OCI-LY1 (cell line): Measurements from ENCODE around the gene CTTNBP2NL.

ENCODE experiments used
- EZH2 ChIP-seq: fragments of 200-600 bp; sonication (generic), shearing (Covaris generic); IDR thresholded peaks from 2 replicates; pipeline ENCODE4 v1.8.0; 2017; ENCODE audit warnings: borderline replicate concordance, mixed run types, mild to moderate bottlenecking, antibody characterized with exemption, low read length, moderate library complexity, mixed read lengths
- TF ChIP-seq, protein P1 (sequence below): fragments of 200-600 bp; sonication (generic), shearing (Covaris generic); IDR thresholded peaks from 2 replicates; pipeline ENCODE4 v1.5.1; 2017; ENCODE audit warnings: mild to moderate bottlenecking, antibody characterized with exemption, low read length, moderate library complexity, mixed read lengths

DNA sequence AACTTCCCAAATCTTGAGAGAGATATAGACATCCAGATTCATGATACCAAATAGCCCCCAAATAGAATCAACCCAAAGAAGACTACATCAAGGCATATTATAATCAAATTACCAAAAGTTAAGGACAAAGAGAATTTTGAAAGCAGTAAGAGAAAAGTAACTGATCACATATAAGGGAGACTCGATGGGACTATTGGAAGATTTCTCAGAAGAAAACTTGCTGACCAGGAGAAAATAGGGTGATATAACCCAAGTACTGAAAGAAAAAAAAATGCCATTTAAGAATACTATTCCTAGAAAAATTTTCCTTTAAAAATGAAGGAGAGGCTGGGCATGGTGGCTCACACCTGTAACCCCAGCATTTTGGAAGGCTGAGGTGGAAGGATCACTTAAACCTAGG is 82.3 kb downstream of the CTTNBP2NL start:
- TF ChIP-seq, protein P1, sequence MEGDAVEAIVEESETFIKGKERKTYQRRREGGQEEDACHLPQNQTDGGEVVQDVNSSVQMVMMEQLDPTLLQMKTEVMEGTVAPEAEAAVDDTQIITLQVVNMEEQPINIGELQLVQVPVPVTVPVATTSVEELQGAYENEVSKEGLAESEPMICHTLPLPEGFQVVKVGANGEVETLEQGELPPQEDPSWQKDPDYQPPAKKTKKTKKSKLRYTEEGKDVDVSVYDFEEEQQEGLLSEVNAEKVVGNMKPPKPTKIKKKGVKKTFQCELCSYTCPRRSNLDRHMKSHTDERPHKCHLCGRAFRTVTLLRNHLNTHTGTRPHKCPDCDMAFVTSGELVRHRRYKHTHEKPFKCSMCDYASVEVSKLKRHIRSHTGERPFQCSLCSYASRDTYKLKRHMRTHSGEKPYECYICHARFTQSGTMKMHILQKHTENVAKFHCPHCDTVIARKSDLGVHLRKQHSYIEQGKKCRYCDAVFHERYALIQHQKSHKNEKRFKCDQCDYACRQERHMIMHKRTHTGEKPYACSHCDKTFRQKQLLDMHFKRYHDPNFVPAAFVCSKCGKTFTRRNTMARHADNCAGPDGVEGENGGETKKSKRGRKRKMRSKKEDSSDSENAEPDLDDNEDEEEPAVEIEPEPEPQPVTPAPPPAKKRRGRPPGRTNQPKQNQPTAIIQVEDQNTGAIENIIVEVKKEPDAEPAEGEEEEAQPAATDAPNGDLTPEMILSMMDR = no peak
- TF ChIP-seq EZH2 = no peak
